ENCODE data around the gene SIGLEC12.
"Not testable (repeated sequence)": the region's sequence is repeated elsewhere in the genome, so short reads cannot be mapped to it uniquely, and the experiment has no call there.

Gene SIGLEC12

GRCh38 chr19:51480590-51480989 lies 21.0 kb downstream of the SIGLEC12 start:
- DNase-seq (ENCODE audit: low read depth), result no peak

- DNase-seq (ENCODE audit: low read depth), result no peak
Observed at GRCh38 chr19:51479531-51480331, 21.9 kb downstream of the SIGLEC12 start.

- no peak for DNase-seq (ENCODE audit: low read depth)
Observed at GRCh38 chr19:51478381-51479234, 23.0 kb downstream of the SIGLEC12 start, which contains the start of gene CEACAM18. CEACAM18 (plus strand) TSS chr19:51478539.

GRCh38 chr19:51477344-51477743 lies 24.3 kb downstream of the SIGLEC12 start:
- no peak for DNase-seq (ENCODE audit: low read depth)

DNA sequence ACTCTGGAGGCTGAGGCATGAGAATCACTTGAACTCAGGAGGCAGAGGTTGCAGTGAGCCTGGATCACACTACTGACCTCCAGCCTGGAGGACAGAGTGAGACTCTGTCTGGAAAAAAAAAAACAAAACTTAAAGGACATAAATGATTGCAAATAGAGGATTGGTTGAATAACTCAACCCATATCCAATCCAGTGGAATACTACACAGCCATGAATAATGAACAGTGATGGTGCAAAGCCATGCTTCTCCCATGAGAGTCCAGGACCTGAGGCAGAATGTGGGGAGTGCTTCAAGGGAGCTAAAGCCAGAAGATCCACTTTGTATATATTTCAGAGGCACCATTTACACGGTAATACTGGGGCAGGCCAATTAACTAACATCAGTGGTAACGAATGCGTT lies 25.4 kb downstream of the SIGLEC12 start:
- no peak for DNase-seq (ENCODE audit: low read depth)

- DNase-seq (ENCODE audit: low read depth), result peak; percentile 63
Observed at GRCh38 chr19:51473009-51473707, 28.4 kb downstream of the SIGLEC12 start.

- DNase-seq (ENCODE audit: low read depth), result no peak
Observed at GRCh38 chr19:51472607-51473006, 29.0 kb downstream of the SIGLEC12 start.

- no peak for DNase-seq (ENCODE audit: low read depth)
Observed at GRCh38 chr19:51471527-51471926, 30.1 kb downstream of the SIGLEC12 start.

DNA sequence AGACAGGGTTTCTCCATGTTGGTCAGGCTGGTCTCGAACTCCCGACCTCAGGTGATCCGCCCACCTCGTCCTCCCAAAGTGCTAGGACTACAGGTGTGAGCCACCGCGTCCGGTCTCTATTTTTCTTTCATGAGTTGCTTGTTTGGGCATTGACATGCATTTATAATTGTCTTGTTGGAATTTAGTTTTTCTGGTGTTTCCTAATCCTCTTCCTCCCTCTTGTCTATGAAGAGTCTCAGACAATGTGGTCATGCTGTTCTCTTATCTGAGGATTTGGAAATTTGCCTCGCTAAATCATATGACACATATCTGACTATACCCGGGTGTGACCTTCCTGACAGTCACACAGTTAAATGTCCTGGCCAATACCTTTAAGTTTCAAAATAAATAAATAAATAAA lies 30.6 kb downstream of the SIGLEC12 start:
- DNase-seq (ENCODE audit: low read depth), result no peak

DNA sequence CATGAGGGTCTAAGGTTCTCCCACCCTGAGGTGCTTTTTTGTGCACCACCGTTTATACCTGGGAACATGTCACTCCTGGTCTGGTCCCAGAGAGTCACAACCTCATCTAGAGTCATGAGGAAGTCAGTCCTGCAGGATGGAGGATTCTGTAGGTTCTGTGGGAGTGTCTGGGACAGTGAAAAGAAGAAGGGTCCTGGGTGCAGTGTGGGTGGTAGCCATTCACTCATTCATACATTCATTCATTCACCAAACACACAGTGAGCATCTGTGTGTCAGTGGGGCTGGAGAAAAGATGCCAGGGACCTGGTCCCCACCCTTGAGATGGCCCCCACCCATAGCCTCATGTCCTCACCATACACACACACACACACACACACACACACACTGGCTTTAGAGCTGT lies 32.0 kb downstream of the SIGLEC12 start:
- no peak for DNase-seq (ENCODE audit: low read depth)

- DNase-seq (ENCODE audit: low read depth), result no peak
Observed at GRCh38 chr19:51469162-51469561, 32.4 kb downstream of the SIGLEC12 start.

GRCh38 chr19:51468545-51468920 lies 33.1 kb downstream of the SIGLEC12 start:
- DNase-seq (ENCODE audit: low read depth), result no peak

DNA sequence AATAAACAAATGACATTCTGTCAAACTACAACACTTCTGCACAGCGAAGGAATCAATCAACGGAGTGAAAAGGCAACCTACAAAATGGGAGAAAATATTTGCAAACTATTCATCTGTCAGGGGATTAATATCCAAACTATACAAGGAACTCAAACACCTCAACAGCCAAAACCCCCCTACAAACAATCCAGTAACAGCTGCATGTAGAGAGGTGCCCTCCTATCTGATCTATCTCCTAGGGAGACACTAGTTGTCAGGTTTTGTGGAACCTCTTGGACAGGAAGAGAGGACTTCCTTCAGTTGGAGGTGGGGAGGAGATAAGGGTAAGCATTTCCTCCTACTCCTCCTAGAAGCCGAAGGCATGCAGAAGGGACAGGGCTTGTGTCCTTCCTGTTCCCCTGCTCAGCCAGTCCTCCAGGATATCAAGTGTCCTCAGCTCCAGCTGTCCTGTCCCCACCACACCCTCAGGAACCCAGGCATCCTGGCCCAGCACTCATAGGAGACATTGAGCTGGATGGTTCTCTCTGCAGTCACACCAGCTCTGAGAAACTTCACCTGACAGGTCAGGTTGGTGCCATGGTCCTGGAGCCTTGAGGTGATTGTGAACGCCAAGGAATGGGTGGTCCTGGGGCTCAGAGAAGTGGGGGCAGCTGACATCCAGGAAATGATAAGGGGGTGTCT lies 33.6 kb downstream of the SIGLEC12 start:
- no peak for DNase-seq (ENCODE audit: low read depth)

GRCh38 chr19:51466723-51467122 lies 34.9 kb downstream of the SIGLEC12 start:
- no peak for DNase-seq (ENCODE audit: low read depth)

GRCh38 chr19:51463976-51464581 lies 37.5 kb downstream of the SIGLEC12 start:
- DNase-seq (ENCODE audit: low read depth), result not testable (repeated sequence)

DNA sequence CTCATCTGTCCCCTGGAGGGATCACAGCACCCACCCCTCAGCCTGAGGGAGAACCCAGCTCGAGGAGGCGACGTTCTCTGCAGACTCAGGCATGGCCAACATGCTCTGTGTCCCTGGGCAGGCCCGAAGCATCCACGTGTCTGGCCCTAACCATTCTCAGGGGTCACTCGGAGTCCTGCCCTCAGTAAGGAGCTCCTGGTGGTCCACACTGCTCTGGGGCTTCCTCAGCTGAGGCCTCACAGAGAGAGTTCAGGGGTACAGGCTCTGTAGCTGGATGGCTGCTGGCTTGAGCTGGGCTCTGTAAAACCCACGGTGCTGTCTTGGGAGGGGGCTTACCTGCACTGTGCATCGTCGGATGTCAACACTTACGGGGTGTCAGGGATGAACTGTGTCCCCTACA lies 38.9 kb downstream of the SIGLEC12 start:
- DNase-seq (ENCODE audit: low read depth), result no peak

DNA sequence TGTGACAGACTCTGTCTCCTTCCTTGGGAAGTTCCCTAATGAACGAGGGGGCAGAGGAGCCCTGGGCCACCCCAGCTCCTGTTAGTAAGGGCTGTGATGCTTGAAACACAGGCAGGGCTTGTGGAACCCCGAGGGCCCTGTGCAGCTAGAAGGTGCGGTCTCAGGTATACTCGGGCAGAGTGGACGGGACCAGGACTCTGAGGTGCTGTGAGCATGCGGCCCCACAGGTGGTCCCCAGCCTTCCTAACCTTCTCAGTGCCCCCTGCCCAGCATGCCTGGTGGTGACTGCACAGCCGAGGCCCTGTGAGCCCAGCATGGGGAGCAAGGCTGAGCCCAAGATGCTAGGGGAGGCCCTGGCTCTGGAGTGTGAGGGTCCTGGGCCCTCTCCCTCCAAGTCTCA lies 39.3 kb downstream of the SIGLEC12 start:
- DNase-seq (ENCODE audit: low read depth), result no peak

GRCh38 chr19:51461723-51462161 lies 39.9 kb downstream of the SIGLEC12 start:
- DNase-seq (ENCODE audit: low read depth), result no peak

- DNase-seq (ENCODE audit: low read depth), result no peak
Observed at GRCh38 chr19:51460164-51460992, 41.2 kb downstream of the SIGLEC12 start.

DNA sequence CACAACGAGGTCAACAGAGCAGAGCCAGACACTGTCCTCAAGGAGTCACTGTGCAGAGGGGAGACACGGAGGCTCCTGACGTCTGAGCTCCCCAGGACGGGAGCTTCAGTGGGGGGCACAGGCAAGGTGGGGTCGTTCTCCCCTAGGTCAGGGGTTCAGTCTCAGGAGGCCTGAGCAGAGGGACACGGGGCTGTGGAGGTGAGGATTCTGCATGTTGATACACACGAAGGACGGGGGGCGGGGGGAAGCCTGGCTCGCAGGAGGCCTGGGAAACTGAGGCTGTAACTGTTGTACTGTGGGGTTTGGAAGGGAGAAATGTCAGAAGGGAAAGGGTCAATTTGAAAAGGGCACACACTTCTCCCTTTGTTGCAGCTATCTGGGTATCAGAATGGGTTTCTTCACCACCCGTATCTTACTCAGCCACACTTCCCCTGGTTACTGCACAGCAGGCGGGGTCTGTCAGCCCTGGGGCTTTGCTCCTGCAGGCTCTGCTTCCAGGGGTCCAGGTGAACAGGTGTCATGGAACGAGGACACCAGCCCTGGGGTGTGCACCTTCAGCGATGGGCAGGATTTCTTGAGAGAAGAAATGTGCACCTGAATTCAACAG lies 42.6 kb downstream of the SIGLEC12 start:
- DNase-seq (ENCODE audit: low read depth), result no peak
